Esophagus muscularis mucosa (tissue), 4 donors: ENCODE results near the gene FCHSD1. TPM values are rescaled to one million over a fixed set of nuclear protein-coding genes. Genes with fewer than 3 reads are reported as not detected.
A peak's percentile ranks its signal among the peaks of the same experiment; 100 is the strongest.

Experiments
- DNase-seq: peaks from one replicate; pipeline ENCODE4 v3.0.0-alpha.2; 2017; ENCODE audit errors: extremely low spot score
- H3K27ac ChIP-seq, 4 donors: fragments of 200-600 bp; sonication (generic); replicated peaks in 1 of 4; 1 replicate in 3 of 4; 2 replicates in 1 of 4; pipeline ENCODE4 v1.5.1; 2016 to 2019; ENCODE audit warnings: mild to moderate bottlenecking in 1 of 4
- H3K27me3 ChIP-seq, 4 donors: fragments of 200-600 bp; sonication (generic); one replicate each; pipeline versions ENCODE4 v1.5.1 to v1.6.0; 2016 to 2019
- H3K36me3 ChIP-seq, 4 donors: fragments of 200-600 bp; sonication (generic); one replicate each; pipeline ENCODE4 v1.5.1; 2016 to 2019
- H3K4me1 ChIP-seq, 4 donors: fragments of 200-600 bp; sonication (generic); one replicate each; pipeline ENCODE4 v1.5.1; 2016 to 2019
- H3K4me3 ChIP-seq, 4 donors: fragments of 200-600 bp; sonication (generic); 1 replicate in 2 of 4; 2 replicates in 2 of 4; pipeline ENCODE4 v1.5.1; 2016 to 2019; ENCODE audit warnings: mild to moderate bottlenecking in 4 of 4, moderate library complexity in 1 of 4
- H3K9me3 ChIP-seq, 4 donors: fragments of 200-600 bp; sonication (generic); 1 replicate in 3 of 4; 2 replicates in 1 of 4; pipeline ENCODE4 v1.5.1; 2016 to 2019
- EP300 ChIP-seq: sonication (generic); formaldehyde crosslinking; IDR thresholded peaks from one replicate; pipeline ENCODE4 v1.6.1; 2017; ENCODE audit warnings: antibody characterized with exemption
- POLR2A ChIP-seq: fragments of 450-650 bp; IDR thresholded peaks from one replicate; pipeline ENCODE4 v1.6.1; 2017; ENCODE audit warnings: antibody characterized with exemption, moderate library complexity, mild to moderate bottlenecking, low read depth
- POLR2AphosphoS5 ChIP-seq, 2 donors: sonication (generic); formaldehyde crosslinking; IDR thresholded peaks; one replicate each; pipeline ENCODE4 v1.6.1; 2017; ENCODE audit warnings: antibody characterized with exemption in 2 of 2
- WGBS: methylation state at CpG from one replicate; pipeline ENCODE4 v1.1.5; 2018; 5-methylcytosine and 5-hydroxymethylcytosine counted together
- intact Hi-C: fragments of 100-400 bp; cut with DNase I; formaldehyde crosslinking; loops from one replicate; pipeline ENCODE4 v1.15.1; 2023
- total RNA-seq, 4 donors: library from RNA; depleted of rRNA; stranded (reverse); fragments of >200 nt; gene quantifications; one replicate each; pipeline versions ENCODE4 v1.1.0 to v1.2.1, GENCODE V29; 2016
- TF ChIP-seq, protein P1 (sequence below), 3 experiments: fragments of 200-600 bp in 2 of 3; fragments of 450-650 bp in 1 of 3; sonication (generic) in 2 of 3; IDR thresholded peaks; one replicate each; pipeline ENCODE4 v1.5.1; 2017 to 2019; ENCODE audit warnings: antibody characterized with exemption in 3 of 3, mild to moderate bottlenecking in 2 of 3, moderate library complexity in 1 of 3

Gene FCHSD1
- total RNA-seq, 4 donors from 2014 or later: 10.4 to 21.8 (median 12.9) TPM

- intact Hi-C loops: no loop called here
- Histone ChIP-seq H3K27ac (peak overlapping the region in 1 of 4 donors; percentile 10), H3K27me3 (no peaks in the 10 kb centered on the region), H3K36me3 (peaks cover 0 to 12% (median 6%) of the 10 kb centered on the region in 4 donors), H3K4me1 (peaks cover 2 to 41% (median 10%) of the 10 kb centered on the region in 4 donors), H3K9me3 (no peaks in the 10 kb centered on the region), H3K4me3 (no peak overlapping the region)
- no peak for DNase-seq
- no peak for TF ChIP-seq POLR2AphosphoS5 (IDR thresholded peaks at IDR 0.05)
- no peak for TF ChIP-seq POLR2A
- TF ChIP-seq, protein P1, sequence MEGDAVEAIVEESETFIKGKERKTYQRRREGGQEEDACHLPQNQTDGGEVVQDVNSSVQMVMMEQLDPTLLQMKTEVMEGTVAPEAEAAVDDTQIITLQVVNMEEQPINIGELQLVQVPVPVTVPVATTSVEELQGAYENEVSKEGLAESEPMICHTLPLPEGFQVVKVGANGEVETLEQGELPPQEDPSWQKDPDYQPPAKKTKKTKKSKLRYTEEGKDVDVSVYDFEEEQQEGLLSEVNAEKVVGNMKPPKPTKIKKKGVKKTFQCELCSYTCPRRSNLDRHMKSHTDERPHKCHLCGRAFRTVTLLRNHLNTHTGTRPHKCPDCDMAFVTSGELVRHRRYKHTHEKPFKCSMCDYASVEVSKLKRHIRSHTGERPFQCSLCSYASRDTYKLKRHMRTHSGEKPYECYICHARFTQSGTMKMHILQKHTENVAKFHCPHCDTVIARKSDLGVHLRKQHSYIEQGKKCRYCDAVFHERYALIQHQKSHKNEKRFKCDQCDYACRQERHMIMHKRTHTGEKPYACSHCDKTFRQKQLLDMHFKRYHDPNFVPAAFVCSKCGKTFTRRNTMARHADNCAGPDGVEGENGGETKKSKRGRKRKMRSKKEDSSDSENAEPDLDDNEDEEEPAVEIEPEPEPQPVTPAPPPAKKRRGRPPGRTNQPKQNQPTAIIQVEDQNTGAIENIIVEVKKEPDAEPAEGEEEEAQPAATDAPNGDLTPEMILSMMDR (IDR thresholded peaks at IDR 0.05): no peak
- no peak for TF ChIP-seq EP300
- 59% methylated on average over 3 of the region's 3 CpGs for WGBS
Measured at GRCh38 chr5:141598391-141599345, 52.5 kb downstream of the FCHSD1 start.

DNA sequence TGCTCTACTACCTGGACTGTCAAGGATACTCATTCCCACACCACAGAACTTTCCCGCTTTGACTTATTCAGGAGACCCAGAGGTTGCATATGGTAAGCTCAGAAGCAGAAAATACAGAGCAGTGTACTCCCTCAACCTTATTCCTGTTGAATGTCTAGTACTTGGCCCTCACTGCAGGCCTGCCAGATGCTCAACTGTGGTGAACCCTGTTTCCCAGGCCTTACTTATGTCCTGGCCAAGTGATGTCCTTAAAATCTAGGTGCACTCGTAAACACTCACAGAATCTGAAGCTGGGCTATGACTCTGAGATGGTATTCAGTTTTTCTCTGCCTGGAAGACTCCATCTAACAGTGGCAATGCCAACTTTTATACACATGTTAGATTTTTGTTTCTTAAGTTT lies 53.4 kb downstream of the FCHSD1 start:
- Histone ChIP-seq H3K27me3 (no peaks in the 10 kb centered on the region), H3K4me1 (peaks cover 0 to 36% (median 5%) of the 10 kb centered on the region in 4 donors), H3K36me3 (peaks cover 0 to 16% (median 6%) of the 10 kb centered on the region in 4 donors), H3K9me3 (no peaks in the 10 kb centered on the region), H3K4me3 (no peak overlapping the region), H3K27ac (no peak overlapping the region)
- no peak for TF ChIP-seq POLR2A
- 91% methylated on average over 2 of the region's 2 CpGs for WGBS
- intact Hi-C loops: no loop called here
- DNase-seq: no peak

- Histone ChIP-seq H3K9me3 (no peaks in the 10 kb centered on the region), H3K27ac (no peak overlapping the region), H3K36me3 (peaks cover 0 to 16% (median 6%) of the 10 kb centered on the region in 4 donors), H3K27me3 (no peaks in the 10 kb centered on the region), H3K4me1 (peaks cover 0 to 36% (median 7%) of the 10 kb centered on the region in 4 donors), H3K4me3 (no peak overlapping the region)
- TF ChIP-seq POLR2A (no peak), POLR2AphosphoS5 (IDR thresholded peaks at IDR 0.05) (no peak), EP300 (no peak)
- TF ChIP-seq, protein P1 (IDR thresholded peaks at IDR 0.05): no peak
- WGBS: 73% methylated on average over 2 of the region's 2 CpGs
- no peak for DNase-seq
- intact Hi-C loops: no loop called here
Measured at GRCh38 chr5:141597394-141597793, 53.8 kb downstream of the FCHSD1 start.

- intact Hi-C loops: no loop called here
- peaks cover 0 to 16% (median 6%) of the 10 kb centered on the region in 4 donors for H3K36me3 ChIP-seq
- no peak for DNase-seq
- no peaks in the 10 kb centered on the region for H3K9me3 ChIP-seq
- 95% methylated on average over 1 of the region's 1 CpG for WGBS
- H3K4me3 ChIP-seq: no peak overlapping the region
- no peak overlapping the region for H3K27ac ChIP-seq
- H3K27me3 ChIP-seq: no peaks in the 10 kb centered on the region
- TF ChIP-seq, protein P1 (IDR thresholded peaks at IDR 0.05): no peak
- no peak for TF ChIP-seq EP300
- TF ChIP-seq POLR2AphosphoS5 (IDR thresholded peaks at IDR 0.05): no peak
- TF ChIP-seq POLR2A: no peak
- peaks cover 0 to 36% (median 10%) of the 10 kb centered on the region in 4 donors for H3K4me1 ChIP-seq
Measured at GRCh38 chr5:141596867-141597266, 54.4 kb downstream of the FCHSD1 start.

GRCh38 chr5:141590127-141590526 lies 61.1 kb downstream of the FCHSD1 start:
- Histone ChIP-seq H3K27me3 (no peaks in the 10 kb centered on the region), H3K4me1 (peaks cover 0 to 11% (median 0%) of the 10 kb centered on the region in 4 donors), H3K36me3 (peaks cover 1 to 42% (median 25%) of the 10 kb centered on the region in 4 donors), H3K27ac (no peak overlapping the region), H3K4me3 (no peak overlapping the region), H3K9me3 (no peaks in the 10 kb centered on the region)
- WGBS: 71% methylated on average over 2 of the region's 2 CpGs
- intact Hi-C loops: no loop called here
- TF ChIP-seq, protein P1 (IDR thresholded peaks at IDR 0.05): no peak
- no peak for TF ChIP-seq POLR2AphosphoS5 (IDR thresholded peaks at IDR 0.05)
- TF ChIP-seq EP300: no peak
- no peak for TF ChIP-seq POLR2A
- no peak for DNase-seq
